NOMO-1 treated with DMSO at 0.1 percent for 48 hours (cell line): ENCODE results near the gene ERC2.
A peak's percentile ranks its signal among the peaks of the same experiment; 100 is the strongest.
"Not testable (repeated sequence)": the region's sequence is repeated elsewhere in the genome, so short reads cannot be mapped to it uniquely, and the experiment has no call there.

Experiments
- DNase-seq: peaks from one replicate; lab custom pipeline; 2025; ENCODE audit not compliant: unreplicated experiment; lab: John Stamatoyannopoulos, UW

ERC2 gene

DNA sequence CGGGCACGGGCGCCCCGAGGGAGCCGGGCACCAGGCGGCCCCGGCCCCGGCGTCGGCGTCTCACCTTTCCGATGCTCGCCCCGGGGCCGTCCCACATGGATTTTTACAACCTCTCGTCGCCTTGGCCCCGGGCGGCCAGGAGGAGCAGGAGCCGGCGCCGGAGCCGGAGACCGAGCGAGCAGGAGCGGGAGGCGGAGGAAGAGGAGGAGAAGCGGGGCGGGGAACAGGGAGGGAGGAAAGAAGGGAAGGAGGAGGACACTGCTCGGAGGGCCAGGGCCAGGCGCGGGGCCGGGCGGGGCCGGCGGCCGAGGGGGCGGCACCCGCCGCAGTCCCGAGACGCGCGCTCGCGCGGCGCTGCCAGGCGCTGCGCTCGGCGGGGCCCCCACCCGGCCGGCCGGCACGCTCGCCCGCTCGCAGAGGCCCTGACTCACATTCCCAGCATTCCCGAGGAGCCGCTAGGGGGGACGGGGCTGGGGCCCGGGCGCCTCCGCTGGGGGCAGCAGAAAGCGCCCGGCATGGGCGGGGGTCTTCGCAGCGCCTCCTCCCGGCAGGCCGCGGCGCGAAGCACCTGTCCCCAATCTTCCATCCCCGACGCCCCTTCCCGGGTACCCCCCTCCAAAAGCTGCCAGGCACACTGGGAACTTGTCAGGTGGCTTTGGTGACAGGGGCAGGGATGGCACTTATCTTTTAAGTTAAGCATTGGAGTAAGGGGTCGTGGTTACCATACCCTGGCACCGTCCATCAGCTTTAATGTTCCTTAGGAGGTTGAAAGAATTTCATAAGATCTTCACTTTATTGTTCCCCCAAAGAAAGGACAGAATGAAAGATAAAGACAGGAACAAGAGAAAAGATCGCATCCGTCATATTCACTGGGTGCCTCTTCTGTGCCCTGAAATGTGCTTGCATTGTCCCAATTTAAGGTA is at the start of gene ERC2:
Gene ERC2 (minus strand): TSS at position 284 of the 923 bp plus-strand sequence.
- no peak for DNase-seq

DNA sequence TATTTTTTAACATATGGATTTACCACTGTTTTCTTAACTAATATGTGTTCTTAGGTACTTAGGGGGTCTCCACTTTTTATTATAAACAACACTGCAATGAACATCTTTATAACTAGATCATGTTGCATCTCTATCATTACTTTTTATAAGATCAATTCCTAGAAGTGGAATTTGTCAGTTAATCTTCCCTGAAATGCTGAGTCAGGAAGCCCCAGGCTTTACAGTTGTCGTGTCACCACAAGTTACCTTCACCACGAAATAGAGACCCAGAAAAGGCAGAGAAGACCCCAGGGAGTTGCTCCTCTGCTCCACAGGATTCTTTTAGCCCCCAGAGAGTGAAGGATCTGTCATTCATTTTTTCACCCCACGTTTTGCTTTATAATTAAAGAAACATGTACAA is 34.5 kb upstream of the ERC2 start:
- no peak for DNase-seq

DNA sequence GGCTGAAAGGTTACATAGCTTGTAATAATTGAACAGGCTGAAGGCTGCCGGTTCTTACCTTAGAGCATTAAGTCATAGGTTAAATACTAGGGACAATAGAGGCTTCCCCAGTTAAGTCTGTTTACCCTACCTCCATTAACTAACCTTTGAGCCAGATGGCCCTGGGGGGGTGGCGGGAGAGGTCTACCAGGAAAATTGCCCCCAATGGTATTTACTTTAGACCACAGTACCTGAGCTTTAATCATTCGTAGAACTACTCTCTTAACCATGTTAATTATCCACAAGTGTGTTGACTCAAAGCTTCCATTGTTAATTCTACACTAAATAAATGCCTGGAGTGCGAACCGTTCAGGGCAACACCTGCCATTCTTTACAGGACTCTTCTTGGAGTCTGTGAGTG is 28.1 kb upstream of the ERC2 start:
- DNase-seq: not testable (repeated sequence)

DNA sequence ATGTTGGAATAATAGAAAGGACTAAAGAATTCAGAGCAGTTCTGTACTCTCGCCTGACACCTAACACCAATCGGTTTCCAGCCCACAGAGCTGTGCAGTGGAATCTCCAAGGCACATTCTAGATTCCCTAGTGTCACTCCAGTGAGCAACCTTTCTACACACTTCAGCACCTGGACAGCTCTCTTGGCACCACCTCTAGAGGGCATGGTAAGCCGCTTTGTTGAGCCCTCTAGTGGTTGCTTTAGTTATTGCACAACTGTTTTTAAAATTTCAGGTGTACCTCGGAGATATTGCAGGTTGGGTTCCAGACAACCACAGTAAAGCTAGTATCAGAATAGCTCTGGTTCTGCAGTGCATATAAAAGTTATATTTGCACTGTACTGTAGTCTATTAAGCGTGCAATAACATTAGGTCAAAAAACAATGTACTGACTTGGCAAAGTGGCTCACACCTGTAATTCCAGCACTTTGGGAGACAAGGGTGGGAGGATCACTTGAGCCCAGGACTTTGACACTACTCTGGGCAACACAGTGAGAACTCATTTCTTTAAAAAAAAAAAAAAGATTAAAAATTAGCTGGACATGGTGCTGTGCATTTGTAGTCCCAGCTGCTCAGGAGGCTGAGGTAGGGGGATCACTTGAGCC is 26.5 kb upstream of the ERC2 start:
- DNase-seq: peak; percentile 77

DNA sequence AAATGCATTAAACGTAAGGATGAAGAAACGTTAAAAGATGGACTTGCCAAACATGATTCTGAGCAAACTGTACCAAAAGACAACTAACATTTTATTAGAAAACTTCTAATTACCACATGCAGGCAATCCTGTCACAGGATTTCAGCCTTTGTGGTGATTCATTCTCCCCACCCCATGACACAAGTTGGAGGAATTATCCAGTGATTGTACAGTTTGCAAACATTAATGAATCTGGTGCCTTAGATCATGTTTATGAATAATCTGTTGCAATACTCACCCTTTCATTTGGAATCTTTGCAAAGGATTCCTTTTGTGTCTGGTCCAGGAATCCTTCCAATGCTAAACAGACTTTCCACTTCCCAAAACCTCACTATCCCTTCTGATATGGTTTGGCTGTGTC is 23.3 kb upstream of the ERC2 start:
- DNase-seq: no peak

DNA sequence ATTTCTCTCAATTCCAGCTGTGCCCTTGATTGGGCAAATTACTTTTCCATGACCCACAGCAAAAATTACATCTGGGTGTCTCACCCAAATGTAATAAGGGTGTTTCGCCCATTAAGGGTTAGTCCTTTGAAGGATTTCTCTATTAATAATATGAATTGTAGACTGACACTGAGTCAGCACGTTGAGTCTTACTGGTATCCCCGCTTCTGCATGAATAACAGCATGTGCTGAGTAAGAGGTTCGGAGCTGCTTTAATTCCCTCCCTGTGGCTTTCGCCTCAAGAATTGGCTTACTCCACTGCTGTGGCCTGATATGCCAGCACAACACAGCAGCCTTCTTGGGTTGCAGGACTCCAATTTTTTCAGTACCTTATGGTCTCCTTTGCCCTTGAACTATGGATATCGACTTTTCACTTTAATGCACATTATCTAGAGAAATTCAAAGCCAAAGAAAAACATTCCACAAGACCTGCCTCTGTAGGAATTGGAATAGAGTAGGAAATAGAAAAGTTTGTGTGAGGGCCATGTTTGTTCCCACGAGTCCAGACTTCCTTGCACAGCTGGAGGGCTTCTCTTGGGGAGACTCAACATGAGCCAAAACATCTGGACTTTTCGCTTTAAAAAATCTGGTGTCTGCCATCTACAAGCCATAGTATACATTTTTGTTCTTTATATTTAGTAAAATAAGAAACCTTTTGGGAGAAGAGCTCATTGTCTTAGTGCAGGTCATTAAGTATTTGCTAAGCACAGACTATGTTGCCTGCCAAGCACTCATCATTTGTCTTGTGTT is 20.7 kb upstream of the ERC2 start:
- no peak for DNase-seq

DNA sequence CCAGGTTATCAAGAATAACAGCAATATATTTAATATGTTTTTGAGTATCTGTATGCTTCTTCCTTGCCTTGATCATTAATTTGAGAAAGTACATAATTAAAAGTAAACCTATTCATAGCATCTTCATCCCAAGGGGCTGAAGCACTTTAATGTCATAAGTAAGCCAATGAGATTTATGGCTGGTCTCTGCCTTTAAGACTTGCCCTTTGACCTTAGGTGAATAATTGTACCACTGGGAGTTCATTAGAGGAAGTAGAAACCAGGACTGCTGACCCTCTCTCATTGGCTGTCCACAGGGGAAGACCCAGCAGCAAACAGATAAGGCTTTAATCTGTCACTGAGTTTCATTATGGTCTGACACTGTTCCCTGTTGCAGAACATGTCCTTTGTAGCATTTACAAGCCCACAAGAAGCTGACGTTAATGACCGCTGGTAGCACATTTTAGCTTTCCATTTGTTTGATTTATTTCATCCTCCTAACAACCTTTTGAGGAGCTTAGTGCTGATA is 16.3 kb upstream of the ERC2 start:
- DNase-seq: peak; percentile 1

DNA sequence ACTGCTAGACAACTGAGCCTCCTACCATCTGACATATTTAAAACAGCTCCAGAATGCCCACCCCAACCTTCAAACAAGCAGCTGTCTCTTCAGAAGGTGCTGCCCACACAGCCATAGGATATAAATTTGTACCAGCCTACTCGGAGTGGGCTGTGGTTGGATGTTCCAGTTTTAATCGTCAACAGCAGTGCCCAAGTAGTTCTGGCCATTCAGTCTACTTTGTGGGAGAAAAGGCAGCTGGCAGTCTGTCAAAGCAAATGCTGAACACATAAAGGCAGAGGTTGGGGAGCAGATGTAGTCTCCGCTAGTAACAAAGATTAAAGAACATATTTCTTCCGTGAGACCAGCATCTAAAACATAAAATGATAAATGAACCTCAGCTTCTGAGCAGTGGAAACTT is 15.9 kb upstream of the ERC2 start:
- no peak for DNase-seq

DNA sequence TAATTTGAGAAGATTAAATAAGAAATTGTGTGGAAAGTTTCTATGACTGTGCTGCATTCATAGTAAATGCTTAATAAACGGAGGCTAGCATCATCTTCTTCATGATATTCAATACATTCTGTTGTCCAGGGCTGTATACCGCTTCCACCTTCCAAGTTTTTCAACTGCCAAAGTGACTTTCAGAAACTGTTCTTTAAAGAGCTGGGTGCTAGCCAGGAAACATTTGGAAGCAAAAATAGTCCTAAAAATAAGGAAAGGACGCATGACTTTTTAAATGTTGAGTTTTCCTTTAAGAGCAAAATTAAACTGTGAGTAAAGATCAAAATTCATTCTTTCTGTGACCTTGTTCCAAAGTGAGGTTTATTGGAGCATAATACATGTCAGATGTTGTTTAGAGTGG is 9.4 kb upstream of the ERC2 start:
- no peak for DNase-seq

DNA sequence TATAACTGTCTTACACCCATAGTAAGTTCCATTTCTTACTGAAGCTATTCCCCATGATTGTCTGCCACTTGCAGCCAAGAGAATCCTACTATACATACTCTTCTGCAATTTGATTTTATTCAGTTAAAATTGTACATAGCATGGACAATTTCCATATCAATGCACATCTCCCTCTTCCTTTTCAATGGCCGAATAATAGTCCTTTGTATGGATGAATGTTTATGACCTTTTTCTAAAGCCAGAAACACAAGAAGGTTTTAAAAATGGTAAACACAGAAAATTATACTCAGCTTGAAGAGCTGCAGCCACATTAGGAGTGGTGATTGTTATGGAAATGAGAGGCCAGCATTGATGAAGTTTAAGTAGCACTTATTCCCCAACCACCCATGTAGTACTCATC is 8.5 kb upstream of the ERC2 start:
- DNase-seq: no peak

DNA sequence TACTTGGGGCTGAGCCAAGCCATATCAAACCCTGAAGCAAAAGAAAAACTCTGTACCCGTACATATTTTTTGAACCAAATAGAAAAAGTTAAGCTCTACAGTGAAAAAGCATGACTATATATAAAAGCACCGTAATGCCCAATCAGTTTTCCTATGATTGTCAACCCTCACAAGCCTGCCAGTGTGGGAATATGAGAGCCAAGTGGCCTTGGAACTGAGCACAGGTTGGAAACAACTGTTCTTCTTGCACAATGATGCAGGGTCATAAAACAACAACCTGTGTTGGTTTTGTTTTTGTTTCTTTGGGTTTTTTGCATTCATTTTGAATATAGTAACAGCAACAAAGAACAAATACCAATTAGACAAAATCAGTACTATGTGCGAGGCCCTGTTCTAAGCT is 3.5 kb upstream of the ERC2 start:
- no peak for DNase-seq

DNA sequence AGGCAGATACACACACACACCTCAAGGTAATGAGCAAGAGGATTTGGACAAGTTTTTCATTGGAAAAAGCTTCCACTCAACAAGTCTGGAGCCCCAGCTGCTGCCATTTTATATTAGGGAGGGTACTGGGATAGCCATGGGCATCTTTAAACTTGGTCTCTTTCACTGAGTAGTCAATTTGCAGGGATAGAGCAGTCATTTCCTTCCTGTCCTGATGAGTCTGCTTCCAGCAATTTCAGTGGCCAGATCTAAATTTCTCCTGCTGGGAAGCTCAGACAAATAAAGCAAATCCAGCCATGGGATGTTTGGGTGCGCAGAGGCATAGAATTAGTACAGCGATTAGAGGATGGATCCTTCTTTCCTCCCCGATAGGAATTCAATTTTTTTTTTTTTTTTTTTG is 874 bp upstream of the ERC2 start:
- DNase-seq: no peak

DNA sequence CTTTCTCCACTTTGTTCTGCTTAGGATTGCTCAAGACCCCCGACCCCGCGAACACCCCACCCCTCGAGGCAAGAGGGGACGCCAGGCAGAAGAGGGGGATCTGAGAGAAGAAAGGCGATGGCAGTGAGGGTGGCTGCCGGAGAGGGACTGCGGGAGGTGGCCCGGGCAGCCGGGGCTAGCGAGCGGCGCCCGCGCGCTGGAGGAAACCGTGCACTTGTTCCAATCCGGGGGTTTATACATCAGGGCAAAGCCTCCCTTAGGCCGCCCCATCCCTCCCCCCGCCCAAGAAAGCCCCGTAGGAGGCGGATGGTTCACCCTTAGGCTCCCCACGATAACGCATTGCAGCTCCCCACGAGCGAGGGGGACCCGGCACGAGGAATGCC is 475 bp downstream of the ERC2 start:
- no peak for DNase-seq

DNA sequence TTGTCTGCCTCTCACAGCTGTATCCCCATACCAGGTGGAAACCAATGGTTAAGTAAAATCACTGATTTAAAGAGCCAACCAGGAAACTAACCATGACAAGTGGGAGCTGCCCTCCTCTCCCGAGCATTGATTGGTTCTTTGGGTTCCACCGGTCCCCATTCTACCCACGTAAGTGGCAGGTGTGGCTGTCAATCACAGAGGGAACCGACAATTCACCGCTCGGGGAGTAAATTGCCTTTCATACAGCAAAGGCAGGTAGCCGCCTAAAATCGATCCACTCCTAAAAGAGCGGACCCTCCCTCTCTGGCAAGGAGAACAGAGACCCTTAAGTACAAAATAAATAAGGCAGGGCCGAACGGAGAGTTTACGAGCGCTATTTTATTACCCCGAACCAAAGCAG is 1.2 kb downstream of the ERC2 start:
- DNase-seq: no peak

DNA sequence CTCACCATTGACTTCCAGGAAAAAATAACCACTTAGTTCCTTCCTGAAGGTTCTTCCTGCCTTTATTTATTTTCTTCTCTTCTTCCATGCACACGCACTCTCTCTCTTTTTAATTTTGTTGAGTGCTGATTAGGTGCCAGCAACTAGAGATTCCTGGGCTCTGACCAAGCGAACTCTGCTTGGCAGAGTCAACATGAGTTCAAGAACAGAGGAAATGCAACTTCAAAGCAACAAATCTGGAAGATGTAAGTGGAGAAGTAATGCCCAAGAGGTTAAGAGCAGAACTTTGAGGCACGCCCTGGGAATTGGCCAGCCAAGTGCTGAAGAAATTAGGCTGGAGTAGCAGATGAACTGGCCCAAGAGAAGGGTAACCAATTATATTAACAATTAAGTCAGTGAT is 8.5 kb downstream of the ERC2 start:
- DNase-seq: no peak

DNA sequence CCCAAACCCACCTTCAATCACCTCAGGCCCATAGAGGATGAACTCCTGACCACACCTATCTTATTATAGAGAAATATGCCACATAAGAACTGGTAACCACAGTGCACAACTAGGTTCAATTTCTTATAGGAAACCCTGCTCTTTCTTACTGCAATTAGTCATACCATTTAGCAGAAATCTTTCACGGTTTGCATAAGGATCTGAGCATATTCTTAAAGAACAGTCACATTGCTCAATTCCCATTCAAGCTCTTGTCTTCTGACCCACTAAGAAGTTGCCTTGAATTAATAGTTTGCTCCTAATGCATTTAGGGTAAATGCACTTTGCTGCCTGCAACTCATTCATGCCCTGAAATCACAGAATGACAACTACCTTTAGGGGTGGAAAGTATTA is 9.2 kb downstream of the ERC2 start:
- DNase-seq: no peak

DNA sequence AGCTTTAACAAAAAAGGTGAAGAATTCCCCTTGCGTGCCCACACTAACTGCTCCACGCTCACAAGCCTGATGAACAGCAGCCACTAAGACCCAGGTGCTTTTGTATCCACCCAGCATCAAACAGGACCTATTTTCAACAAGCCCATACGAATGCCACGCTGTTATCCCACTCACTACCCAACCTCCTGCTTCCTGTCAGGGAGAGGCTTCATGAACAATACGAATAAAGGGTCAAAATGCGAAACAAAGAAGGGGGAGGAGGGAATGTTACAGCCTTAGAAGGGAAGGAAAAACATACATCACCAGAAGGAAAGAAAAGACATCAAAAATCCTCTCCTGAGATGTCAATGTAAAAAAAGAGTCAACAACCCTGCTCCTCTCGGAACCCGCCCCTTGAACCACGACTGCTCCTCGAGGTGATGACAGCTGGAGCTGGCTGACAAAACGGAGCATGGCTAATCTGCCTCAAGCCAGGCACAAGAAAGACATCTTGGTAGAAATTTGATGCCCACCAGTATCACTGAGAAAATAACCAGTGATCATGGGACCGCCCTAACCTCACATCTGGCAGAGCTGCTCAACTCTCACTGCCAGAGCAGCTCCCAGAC is 9.7 kb downstream of the ERC2 start:
- DNase-seq: no peak

DNA sequence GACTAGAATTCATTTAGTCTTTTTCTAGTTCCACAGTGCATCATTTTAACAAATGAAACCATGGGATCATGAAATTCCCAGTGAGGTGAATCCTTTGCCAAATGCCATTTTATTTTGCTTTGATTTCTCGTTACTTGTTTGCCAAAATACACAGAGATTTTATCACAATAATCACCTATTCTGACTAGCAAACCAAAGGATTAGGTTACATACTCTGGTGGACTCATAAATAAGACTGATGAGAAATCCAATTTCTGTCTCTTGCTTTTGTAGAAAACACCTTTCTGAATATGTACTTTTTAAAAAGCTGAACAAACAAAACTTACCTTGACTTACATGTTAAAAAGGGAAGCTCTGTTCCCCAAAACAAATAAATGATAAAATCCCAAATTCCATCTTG is 12.2 kb downstream of the ERC2 start:
- no peak for DNase-seq

DNA sequence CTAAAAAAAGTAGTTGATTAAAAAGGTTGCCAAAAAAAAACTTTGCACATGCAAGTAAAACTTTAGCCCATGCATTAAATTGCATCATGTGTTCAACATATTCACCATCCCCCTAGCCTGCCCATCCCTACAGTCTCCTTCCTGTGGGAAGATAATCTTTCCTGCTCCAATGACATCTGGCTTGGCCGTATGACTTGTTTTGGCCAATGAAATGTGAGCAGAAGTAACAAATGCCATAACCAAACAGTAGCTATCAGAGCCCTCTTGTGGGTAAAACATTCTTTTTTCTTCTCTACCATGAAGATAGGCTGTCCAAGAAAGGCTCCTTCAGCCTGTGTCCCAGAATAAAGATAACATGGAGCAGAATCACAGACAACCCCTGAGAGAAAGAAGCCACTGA is 15.3 kb downstream of the ERC2 start:
- DNase-seq: no peak

DNA sequence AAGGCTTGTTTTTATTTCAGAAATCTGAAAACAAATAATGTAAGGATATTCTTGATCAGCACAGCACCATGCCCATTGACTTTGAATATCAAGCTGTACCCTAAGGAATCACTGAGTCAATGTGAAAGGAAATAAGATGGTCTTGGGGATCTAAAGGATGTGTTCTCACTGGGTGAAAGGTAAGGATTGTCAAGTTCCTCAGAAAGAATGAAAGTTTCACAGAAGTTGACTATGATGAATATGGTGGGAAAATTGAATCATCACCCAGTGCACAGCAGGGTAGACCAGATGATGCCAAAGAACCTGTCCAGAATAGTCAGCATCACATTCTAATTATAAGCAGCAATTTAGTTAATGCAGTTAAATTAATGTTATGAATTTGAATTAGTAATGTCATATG is 16.2 kb downstream of the ERC2 start:
- DNase-seq: no peak

DNA sequence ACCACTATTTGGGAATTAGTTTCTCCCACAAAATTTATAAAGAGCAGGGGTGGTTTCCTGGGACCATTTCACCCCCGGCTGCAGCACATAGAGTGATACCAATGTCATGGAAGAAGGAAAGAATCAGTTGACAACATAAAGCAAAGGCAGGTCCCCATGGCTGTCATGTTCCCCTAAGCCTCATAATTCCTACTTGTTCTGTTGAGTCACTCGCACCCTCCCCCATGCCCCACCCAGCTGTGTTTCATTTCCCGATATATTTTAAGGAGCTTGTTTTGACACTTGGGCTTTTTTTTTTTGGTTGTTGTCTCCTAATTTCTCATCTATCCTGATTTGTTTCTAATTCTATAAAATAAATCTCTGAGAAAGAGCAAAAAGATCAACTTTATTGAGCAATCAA is 24.9 kb downstream of the ERC2 start:
- DNase-seq: peak; percentile 18
